M059J (cell line): ENCODE measurements around the gene ARMC7. TPM values are rescaled to one million over a fixed set of nuclear protein-coding genes. Genes with fewer than 3 reads are reported as not detected.
"Not testable (repeated sequence)": the region's sequence is repeated elsewhere in the genome, so short reads cannot be mapped to it uniquely, and the experiment has no call there.

Experiments
- DNase-seq: peaks from one replicate; pipeline ENCODE4 v3.0.0-alpha.2; 2012; ENCODE audit warnings: low read depth
- total RNA-seq: library from RNA; depleted of rRNA; stranded (reverse); fragments of >200 nt; shearing (Covaris generic); gene quantifications from 2 replicates; pipeline ENCODE4 v1.2.3, GENCODE V29; 2014

The ARMC7 gene
- total RNA-seq, 1 experiment from 2014 or later, result 6.1 TPM

DNA sequence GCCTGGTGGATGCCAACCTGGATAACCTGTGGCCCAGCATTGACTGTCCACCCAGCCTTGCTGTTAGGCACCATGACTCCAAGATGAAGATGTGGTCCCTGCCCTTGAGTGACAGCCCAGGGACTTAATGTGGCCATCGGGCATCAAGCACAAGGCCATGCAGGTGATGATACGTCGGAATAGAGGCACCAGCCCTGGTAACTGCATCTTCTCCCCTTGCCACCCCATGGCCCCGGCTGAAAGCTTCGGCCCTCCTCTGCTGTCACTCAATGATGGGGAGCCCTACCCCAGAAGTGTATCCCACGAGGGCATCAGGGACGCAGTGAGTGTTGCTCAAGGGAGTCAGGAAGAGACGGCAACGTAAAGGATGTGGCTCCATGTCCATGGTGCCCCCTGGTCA lies 19.8 kb downstream of the ARMC7 start:
- no peak for DNase-seq

DNA sequence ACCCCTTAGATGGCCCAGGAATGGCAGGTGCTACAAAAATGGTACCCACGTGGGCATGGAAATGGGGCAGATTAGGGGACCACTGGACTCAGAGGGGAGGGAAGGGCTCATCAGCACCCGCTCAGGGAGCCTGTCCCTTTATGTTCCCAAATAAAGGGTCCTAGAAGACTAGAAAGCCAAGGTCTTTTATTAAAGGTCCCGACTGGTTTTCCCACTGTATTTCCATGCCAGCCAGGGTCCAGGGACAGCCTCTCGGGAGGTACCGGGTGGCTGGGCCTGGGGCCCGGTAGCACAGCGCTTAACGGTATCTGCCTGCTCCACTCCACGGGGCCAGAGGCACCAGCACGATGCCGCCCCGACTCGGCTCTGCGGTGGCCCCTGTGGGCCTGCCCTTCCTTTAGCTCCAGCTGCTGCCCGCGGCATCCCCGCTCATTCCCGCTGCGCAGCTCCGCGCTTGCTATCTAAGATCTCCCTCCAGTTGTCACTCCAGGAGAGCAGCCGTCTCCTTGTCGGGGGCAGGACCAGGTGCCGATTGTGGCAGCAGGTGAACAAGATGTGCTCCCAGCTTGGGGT lies 20.4 kb downstream of the ARMC7 start:
- no peak for DNase-seq

GRCh38 chr17:75130632-75131277 lies 21.0 kb downstream of the ARMC7 start:
- DNase-seq, result no peak

DNA sequence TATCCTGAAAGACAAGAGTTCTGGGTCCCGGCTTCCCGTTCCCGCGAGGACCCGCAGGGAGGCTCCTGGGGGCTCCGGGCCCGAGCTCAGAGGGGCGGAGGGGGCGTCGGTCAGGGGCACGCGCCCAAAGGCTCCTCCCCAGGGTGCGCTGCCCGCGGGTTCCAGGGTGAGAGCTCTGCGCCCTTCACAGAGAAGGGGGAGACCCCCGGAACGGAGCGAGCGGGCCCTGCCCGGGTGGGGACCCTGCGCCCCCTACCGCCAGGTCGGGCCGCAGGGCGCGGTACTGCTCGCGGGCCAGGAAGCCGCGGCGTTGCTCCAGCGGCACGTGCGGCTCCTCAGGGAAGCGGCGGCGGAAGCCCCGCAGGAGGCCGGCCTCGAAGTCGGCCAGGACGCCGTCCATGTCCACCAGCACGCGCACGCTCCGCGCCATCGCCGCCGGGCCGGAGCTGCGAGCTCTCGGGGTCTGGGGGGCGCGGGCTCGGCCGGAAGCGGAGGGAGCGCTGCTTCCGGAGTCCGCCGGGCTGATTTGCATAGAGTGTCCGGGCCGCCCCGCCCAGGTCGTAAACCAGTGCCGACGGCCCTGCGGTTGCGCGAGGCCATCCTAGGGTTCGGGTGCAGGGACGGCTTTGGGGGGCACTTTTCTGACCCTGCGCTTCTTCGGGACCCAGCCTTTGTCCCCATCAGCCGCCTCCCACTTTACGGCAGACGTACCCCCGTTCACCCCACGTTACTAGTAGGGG lies 21.7 kb downstream of the ARMC7 start, which contains the start of gene NT5C:
Gene NT5C, minus strand, starts transcription at position 465 of the 740 bp plus-strand sequence. Its CDS starts 35 bp downstream, at position 430.
- peak; percentile 74 for DNase-seq

GRCh38 chr17:75132018-75133000 lies 22.5 kb downstream of the ARMC7 start:
- not testable (repeated sequence) for DNase-seq

- no peak for DNase-seq
Measured at GRCh38 chr17:75133001-75133400, 23.2 kb downstream of the ARMC7 start.

DNA sequence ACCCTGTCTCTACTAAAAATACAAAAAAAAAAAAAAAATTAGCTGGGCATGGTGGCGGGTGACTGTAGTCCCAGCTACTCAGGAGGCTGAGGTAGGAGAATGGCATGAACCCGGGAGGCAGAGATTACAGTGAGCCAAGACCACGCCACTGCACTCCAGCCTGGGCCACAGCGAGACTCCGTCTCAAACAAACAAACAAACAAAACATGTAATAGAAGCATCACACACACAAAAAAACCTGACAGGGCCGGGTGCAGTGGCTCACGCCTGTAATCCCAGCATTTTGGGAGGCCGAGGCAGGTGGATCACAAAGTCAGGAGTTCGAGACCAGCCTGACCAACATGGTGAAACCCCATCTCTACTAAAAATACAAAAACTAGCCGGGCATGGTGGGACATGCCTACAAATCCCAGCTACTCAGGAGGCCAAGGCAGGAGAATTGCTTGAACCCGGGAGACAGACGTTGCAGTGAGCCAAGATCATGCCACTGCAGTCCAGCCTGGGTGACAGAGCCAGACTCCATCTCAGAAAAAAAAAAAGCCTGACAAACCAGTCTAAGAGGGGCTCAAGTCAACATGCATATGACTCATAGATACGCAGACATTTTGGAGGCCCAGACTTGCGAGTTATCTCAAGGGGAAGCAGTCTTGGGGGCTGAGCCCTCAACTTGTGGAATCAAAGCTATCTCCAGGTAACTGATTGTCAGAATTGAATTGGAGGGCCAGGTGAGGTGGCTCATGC lies 24.0 kb downstream of the ARMC7 start:
- not testable (repeated sequence) for DNase-seq

DNA sequence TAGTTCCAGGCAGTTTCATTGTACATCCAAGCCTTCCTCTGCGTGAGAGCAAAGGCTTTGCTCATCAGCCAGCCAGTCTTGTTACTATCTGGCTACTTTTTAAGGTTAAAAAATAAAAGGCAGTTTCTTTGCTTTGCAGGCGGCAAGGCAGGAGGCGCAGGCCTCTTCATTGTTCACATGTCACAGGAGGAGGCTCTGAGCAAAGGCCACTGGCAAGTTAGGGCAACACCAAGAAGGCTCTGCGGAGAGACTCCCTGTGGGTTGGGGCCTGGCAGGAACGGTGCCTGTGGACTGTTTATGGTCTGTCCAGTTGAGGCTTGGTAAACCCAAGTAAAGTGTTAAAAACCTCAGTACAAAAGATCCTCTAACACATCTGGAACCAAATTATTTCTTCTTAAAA lies 25.7 kb downstream of the ARMC7 start:
- no peak for DNase-seq

- no peak for DNase-seq
Measured at GRCh38 chr17:75135946-75136345, 26.2 kb downstream of the ARMC7 start.

GRCh38 chr17:75137762-75138161 lies 28.0 kb downstream of the ARMC7 start:
- DNase-seq, result not testable (repeated sequence)

DNA sequence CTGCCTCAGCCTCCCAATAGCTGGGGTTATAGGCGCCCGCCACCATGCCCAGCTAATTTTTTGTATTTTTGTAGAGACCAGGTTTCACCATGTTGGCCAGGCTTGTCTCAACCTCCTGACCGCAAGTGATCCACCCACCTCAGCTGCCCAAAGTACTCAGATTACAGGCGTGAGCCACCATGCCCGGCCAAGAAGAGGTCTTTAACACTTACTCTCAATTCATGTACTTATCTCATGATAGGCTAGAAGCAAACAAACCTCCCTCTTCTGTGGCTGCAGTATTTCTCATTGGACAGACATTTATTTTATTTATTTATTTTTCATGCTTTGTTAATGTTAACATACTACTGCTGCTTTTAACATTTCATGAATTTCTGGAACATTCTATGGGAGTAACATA lies 28.8 kb downstream of the ARMC7 start:
- DNase-seq, result no peak

DNA sequence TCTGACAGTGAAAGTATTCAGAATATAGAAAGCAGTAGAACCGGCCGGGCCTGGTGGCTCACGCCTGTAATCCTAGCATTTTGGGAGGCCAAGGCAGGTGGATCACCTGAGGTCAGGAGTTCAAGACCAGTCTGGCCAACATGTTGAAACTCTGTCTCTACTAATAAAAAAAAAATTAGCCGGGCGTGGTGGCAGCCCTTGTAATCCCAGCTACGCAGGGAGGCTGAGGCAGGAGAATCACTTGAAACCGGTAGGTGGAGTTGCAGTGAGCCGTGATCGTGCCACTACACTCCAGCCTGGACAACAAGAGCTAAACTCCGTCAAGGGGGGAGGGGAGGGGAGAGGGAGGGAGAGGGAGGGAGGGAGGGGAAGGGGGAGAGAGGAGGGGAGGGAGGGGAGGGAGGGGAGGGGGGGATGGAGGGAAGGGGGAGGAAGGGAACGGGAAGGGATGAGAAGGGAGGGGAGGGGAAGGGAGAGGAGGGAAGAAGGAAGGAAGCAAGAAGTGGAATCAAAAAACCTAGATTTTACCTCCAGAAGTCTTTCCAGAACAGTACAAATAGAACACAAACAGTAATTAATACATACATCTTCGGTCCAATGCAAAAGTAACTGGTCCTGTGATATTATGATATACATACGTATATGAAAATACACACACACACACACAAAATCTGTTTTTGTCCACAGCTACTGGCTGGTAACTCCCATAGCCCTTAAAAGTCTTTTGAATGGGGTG lies 32.6 kb downstream of the ARMC7 start:
- no peak for DNase-seq

DNA sequence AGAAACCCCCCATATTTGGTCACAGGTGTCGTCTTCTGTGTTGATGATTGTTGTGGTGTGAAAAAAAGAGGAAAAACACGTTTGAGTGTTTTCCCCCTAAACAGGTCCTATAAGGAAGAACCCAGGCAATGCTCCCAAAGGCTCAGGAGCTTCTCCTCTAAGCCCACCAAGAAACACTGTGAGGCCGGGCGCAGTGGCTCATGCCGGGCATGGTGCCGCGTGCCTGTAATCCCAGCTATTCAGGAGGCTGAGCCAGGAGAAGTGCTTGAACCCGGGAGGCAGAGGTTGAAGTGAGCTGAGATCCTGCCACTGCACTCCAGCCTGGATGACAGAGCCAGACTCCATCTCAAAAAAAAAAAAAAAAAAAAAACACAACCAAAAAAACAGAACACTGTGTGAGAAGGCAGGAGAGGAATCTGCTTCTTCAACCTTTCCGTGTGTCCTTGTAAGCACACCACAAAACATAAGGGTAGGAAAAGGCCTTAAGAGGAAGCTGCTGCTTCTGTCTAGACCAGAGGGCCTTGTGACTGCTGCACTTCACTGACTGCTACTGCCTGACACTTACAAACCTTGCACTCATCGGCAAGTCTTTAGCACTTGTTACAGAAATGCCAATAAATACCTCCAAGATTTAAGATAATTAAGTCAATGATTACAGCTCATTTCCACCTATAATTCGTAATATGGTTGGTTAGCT lies 35.2 kb downstream of the ARMC7 start:
- DNase-seq, result no peak

- no peak for DNase-seq
Measured at GRCh38 chr17:75146592-75146991, 36.8 kb downstream of the ARMC7 start.

DNA sequence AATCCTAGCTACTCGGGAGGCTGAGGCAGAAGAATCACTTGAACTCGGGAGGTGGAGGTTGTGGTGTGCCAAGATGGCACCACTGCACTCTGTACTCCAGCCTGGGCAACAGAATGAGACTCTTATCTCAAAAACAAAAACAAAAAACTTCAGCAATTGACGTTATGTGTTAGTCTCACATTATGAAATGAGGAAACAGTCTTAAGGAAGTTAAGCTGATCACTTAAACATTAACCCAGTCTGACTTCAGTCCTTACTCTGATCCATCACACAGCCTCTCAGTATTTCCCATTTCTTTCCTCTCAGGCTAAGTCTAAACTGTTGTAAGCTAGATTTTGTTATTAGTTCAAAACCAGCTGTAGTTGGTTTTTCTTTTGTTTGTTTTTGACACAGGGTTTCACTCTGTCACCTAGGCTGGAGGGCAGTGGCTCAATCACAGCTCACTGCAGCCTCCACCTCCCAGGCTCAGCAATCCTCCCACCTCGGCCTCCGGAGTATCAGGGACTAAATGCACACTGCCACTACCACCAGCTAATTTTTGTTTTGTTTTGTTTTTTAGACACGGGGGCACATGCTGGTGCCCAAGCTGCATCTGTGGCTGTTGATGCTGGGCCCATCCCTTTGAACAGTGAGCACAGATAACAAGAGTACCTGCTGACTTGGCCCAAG lies 38.2 kb downstream of the ARMC7 start:
- DNase-seq, result no peak

- DNase-seq, result no peak
Measured at GRCh38 chr17:75151930-75152329, 42.2 kb downstream of the ARMC7 start.

GRCh38 chr17:75152523-75152921 lies 42.8 kb downstream of the ARMC7 start:
- DNase-seq, result no peak

GRCh38 chr17:75152922-75153779 lies 43.4 kb downstream of the ARMC7 start:
- peak; percentile 59 for DNase-seq
